ENCODE results near the gene TMEM215.
"Not testable (repeated sequence)": the region's sequence is repeated elsewhere in the genome, so short reads cannot be mapped to it uniquely, and the experiment has no call there.

Gene TMEM215

GRCh38 chr9:32783168-32783891 lies at the start of gene TMEM215:
Gene TMEM215, plus strand, starts transcription at chr9:32783540. Its CDS starts 644 bp downstream, at chr9:32784184.
- no peak for DNase-seq (ENCODE audit: low read depth)

GRCh38 chr9:32735476-32735875 lies 47.9 kb upstream of the TMEM215 start:
- no peak for DNase-seq (ENCODE audit: low read depth)

GRCh38 chr9:32737378-32737777 lies 46.0 kb upstream of the TMEM215 start:
- no peak for DNase-seq (ENCODE audit: low read depth)

GRCh38 chr9:32738501-32739172 lies 44.7 kb upstream of the TMEM215 start:
- no peak for DNase-seq (ENCODE audit: low read depth)

- DNase-seq (ENCODE audit: low read depth) = peak; percentile 8
These were observed 41.6 kb upstream of the TMEM215 start for GRCh38 chr9:32741706-32742105.

GRCh38 chr9:32742296-32742695 lies 41.0 kb upstream of the TMEM215 start:
- DNase-seq (ENCODE audit: low read depth) = peak; percentile 1

GRCh38 chr9:32748013-32748412 lies 35.3 kb upstream of the TMEM215 start:
- no peak for DNase-seq (ENCODE audit: low read depth)

GRCh38 chr9:32755730-32756129 lies 27.6 kb upstream of the TMEM215 start:
- no peak for DNase-seq (ENCODE audit: low read depth)

- no peak for DNase-seq (ENCODE audit: low read depth)
These were observed 19.2 kb upstream of the TMEM215 start for GRCh38 chr9:32764139-32764538.

- no peak for DNase-seq (ENCODE audit: low read depth)
These were observed 8.1 kb upstream of the TMEM215 start for GRCh38 chr9:32775283-32775682.

- no peak for DNase-seq (ENCODE audit: low read depth)
These were observed 7.1 kb upstream of the TMEM215 start for GRCh38 chr9:32776201-32776600.

- DNase-seq (ENCODE audit: low read depth) = no peak
These were observed 718 bp upstream of the TMEM215 start for GRCh38 chr9:32782476-32783167.

- no peak for DNase-seq (ENCODE audit: low read depth)
These were observed 4.5 kb downstream of the TMEM215 start for GRCh38 chr9:32787816-32788215.

GRCh38 chr9:32796015-32796414 lies 12.7 kb downstream of the TMEM215 start:
- not testable (repeated sequence) for DNase-seq (ENCODE audit: low read depth)

GRCh38 chr9:32801530-32801929 lies 18.2 kb downstream of the TMEM215 start:
- no peak for DNase-seq (ENCODE audit: low read depth)

GRCh38 chr9:32807217-32807616 lies 23.9 kb downstream of the TMEM215 start:
- no peak for DNase-seq (ENCODE audit: low read depth)

GRCh38 chr9:32811246-32811645 lies 27.9 kb downstream of the TMEM215 start:
- DNase-seq (ENCODE audit: low read depth) = no peak

GRCh38 chr9:32820322-32820721 lies 37.0 kb downstream of the TMEM215 start:
- DNase-seq (ENCODE audit: low read depth) = no peak

GRCh38 chr9:32823101-32823500 lies 39.8 kb downstream of the TMEM215 start:
- DNase-seq (ENCODE audit: low read depth) = no peak

GRCh38 chr9:32823551-32823950 lies 40.2 kb downstream of the TMEM215 start:
- no peak for DNase-seq (ENCODE audit: low read depth)

GRCh38 chr9:32825203-32825602 lies 41.9 kb downstream of the TMEM215 start:
- DNase-seq (ENCODE audit: low read depth) = no peak

GRCh38 chr9:32828861-32829260 lies 45.5 kb downstream of the TMEM215 start:
- no peak for DNase-seq (ENCODE audit: low read depth)

- no peak for DNase-seq (ENCODE audit: low read depth)
These were observed 49.0 kb downstream of the TMEM215 start for GRCh38 chr9:32832346-32832745.

Data from iris pigment epithelial cell (primary cell).